Vagina (tissue), 2 donors: ENCODE measurements around the gene PRICKLE1.

ENCODE experiments used
- POLR2A ChIP-seq, 2 donors: fragments of 450-650 bp; IDR thresholded peaks; one replicate each; pipeline ENCODE4 v1.6.1; 2017; ENCODE audit warnings: antibody characterized with exemption in 2 of 2, mild to moderate bottlenecking in 2 of 2, moderate library complexity in 2 of 2
- POLR2AphosphoS5 ChIP-seq, 2 donors: sonication (generic); formaldehyde crosslinking; IDR thresholded peaks; one replicate each; pipeline ENCODE4 v1.9.0; 2017; ENCODE audit warnings: antibody characterized with exemption in 2 of 2, mild to moderate bottlenecking in 2 of 2, low read depth in 1 of 2; ENCODE audit not compliant: insufficient read depth in 1 of 2
- TF ChIP-seq, protein P1 (sequence below), 3 experiments: fragments of 450-650 bp in 2 of 3; fragments of 200-600 bp in 1 of 3; sonication (generic) in 1 of 3; IDR thresholded peaks; one replicate each; pipeline ENCODE4 v1.5.1; 2017 to 2019; ENCODE audit warnings: antibody characterized with exemption in 3 of 3, mild to moderate bottlenecking in 2 of 3, moderate library complexity in 2 of 3

DNA sequence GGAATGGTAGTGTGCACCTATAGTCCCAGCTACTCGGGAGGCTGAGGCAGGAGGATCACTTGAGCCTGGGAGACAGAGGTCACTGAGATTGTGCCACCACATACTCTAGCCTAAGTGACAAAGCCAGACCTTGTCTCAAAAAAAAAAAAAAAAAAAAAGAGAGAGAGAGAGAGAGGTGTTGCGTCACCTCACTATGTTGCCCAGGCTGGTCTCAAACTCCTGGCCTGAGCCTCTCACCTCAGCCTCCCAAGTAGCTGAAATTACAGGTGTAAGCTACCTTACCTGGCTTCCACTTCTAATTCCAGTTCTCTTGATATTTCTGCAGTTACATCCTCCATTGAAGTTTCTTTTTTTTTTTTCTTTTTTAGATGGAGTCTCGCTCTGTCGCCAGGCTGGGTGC lies 94.3 kb downstream of the PRICKLE1 start:
- TF ChIP-seq, protein P1, sequence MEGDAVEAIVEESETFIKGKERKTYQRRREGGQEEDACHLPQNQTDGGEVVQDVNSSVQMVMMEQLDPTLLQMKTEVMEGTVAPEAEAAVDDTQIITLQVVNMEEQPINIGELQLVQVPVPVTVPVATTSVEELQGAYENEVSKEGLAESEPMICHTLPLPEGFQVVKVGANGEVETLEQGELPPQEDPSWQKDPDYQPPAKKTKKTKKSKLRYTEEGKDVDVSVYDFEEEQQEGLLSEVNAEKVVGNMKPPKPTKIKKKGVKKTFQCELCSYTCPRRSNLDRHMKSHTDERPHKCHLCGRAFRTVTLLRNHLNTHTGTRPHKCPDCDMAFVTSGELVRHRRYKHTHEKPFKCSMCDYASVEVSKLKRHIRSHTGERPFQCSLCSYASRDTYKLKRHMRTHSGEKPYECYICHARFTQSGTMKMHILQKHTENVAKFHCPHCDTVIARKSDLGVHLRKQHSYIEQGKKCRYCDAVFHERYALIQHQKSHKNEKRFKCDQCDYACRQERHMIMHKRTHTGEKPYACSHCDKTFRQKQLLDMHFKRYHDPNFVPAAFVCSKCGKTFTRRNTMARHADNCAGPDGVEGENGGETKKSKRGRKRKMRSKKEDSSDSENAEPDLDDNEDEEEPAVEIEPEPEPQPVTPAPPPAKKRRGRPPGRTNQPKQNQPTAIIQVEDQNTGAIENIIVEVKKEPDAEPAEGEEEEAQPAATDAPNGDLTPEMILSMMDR (IDR thresholded peaks at IDR 0.05) = no peak
- TF ChIP-seq POLR2A (IDR thresholded peaks at IDR 0.05) = no peak
- no peak for TF ChIP-seq POLR2AphosphoS5 (IDR thresholded peaks at IDR 0.05; ENCODE audit: insufficient read depth in 1 of 2, low read depth in 1 of 2)
